IPS-18a (cell line): ENCODE measurements around the gene ZMYND19.
"Not testable (repeated sequence)": the region's sequence is repeated elsewhere in the genome, so short reads cannot be mapped to it uniquely, and the experiment has no call there.

Experiments
- H3K27ac ChIP-seq: one replicate; pipeline ENCODE4 v1.5.1; 2013; ENCODE audit warnings: low read length
- H3K27me3 ChIP-seq: one replicate; pipeline ENCODE4 v1.6.1; 2013; ENCODE audit warnings: mild to moderate bottlenecking, low read length; ENCODE audit not compliant: control insufficient read depth, insufficient read depth
- H3K36me3 ChIP-seq: one replicate; pipeline ENCODE4 v1.6.1; 2013; ENCODE audit warnings: low read depth, low read length; ENCODE audit not compliant: control insufficient read depth
- H3K4me1 ChIP-seq: one replicate; pipeline ENCODE4 v1.6.1; 2013; ENCODE audit warnings: low read depth, low read length; ENCODE audit not compliant: control insufficient read depth
- H3K4me3 ChIP-seq: one replicate; pipeline ENCODE4 v1.5.1; 2013; ENCODE audit warnings: low read length
- H3K9ac ChIP-seq: one replicate; pipeline ENCODE4 v1.6.1; 2013; ENCODE audit warnings: mild to moderate bottlenecking, low read length, moderate library complexity
- H3K9me3 ChIP-seq: one replicate; pipeline ENCODE4 v1.6.1; 2013; ENCODE audit warnings: low read depth, low read length; ENCODE audit not compliant: control insufficient read depth

Gene ZMYND19

GRCh38 chr9:137598943-137599342 lies 8.6 kb upstream of the ZMYND19 start:
- Histone ChIP-seq H3K27ac (no peak overlapping the region), H3K9me3 (no peaks in the 10 kb centered on the region), H3K4me3 (no peak overlapping the region), H3K36me3 (no peaks in the 10 kb centered on the region), H3K4me1 (no peaks in the 10 kb centered on the region), H3K9ac (no peak overlapping the region), H3K27me3 (peaks cover 10% of the 10 kb centered on the region)

DNA sequence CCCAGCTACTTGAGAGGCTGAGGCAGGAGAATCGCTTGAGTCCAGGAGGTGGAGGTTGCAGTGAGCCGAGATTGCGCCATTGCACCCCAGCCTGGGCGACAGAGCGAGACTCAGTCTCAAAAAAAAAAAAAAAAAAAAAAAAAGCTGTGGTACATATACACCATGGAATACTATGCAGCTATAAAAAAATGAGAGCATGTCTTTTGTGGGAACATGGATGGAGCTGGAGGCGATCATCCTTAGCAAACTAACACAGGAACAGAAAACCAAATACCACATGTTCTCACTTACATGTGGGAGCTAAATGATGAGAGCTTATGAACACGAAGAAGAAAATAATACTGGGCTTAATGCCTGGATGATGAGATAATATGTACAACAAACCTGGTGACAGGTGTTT lies 6.3 kb upstream of the ZMYND19 start:
- H3K36me3 ChIP-seq, H3K4me1 ChIP-seq, H3K27me3 ChIP-seq, H3K27ac ChIP-seq, H3K9me3 ChIP-seq, H3K9ac ChIP-seq, H3K4me3 ChIP-seq: not testable (repeated sequence)

GRCh38 chr9:137593176-137593575 lies 2.9 kb upstream of the ZMYND19 start:
- H3K36me3 ChIP-seq = peaks cover 8% of the 10 kb centered on the region
- H3K27me3 ChIP-seq = no peaks in the 10 kb centered on the region
- no peak overlapping the region for H3K9ac ChIP-seq
- no peak overlapping the region for H3K4me3 ChIP-seq
- peaks cover 6% of the 10 kb centered on the region for H3K4me1 ChIP-seq
- no peak overlapping the region for H3K27ac ChIP-seq
- no peaks in the 10 kb centered on the region for H3K9me3 ChIP-seq

GRCh38 chr9:137592767-137593166 lies 2.5 kb upstream of the ZMYND19 start:
- Histone ChIP-seq H3K36me3 (peaks cover 12% of the 10 kb centered on the region), H3K27me3 (no peaks in the 10 kb centered on the region), H3K4me1 (peaks cover 6% of the 10 kb centered on the region), H3K4me3 (no peak overlapping the region), H3K27ac (no peak overlapping the region), H3K9ac (no peak overlapping the region), H3K9me3 (no peaks in the 10 kb centered on the region)

- H3K4me1 ChIP-seq = peaks cover 6% of the 10 kb centered on the region
- peaks cover 36% of the 10 kb centered on the region for H3K36me3 ChIP-seq
- peak overlapping the region; percentile 71 for H3K4me3 ChIP-seq
- no peak overlapping the region for H3K9ac ChIP-seq
- H3K9me3 ChIP-seq = no peaks in the 10 kb centered on the region
- H3K27me3 ChIP-seq = no peaks in the 10 kb centered on the region
- no peak overlapping the region for H3K27ac ChIP-seq
Measured at GRCh38 chr9:137590123-137590468, 216 bp downstream of the ZMYND19 start.

- Histone ChIP-seq H3K27ac (no peak overlapping the region), H3K9ac (peak overlapping the region; percentile 62), H3K9me3 (no peaks in the 10 kb centered on the region), H3K36me3 (peaks cover 36% of the 10 kb centered on the region), H3K4me1 (peaks cover 6% of the 10 kb centered on the region), H3K4me3 (peak overlapping the region; percentile 71), H3K27me3 (no peaks in the 10 kb centered on the region)
Measured at GRCh38 chr9:137589441-137590122, 730 bp downstream of the ZMYND19 start.

GRCh38 chr9:137588891-137589290 lies 1.4 kb downstream of the ZMYND19 start:
- Histone ChIP-seq H3K36me3 (peaks cover 40% of the 10 kb centered on the region), H3K9ac (peak overlapping the region; percentile 62), H3K4me3 (peak overlapping the region; percentile 71), H3K27me3 (no peaks in the 10 kb centered on the region), H3K4me1 (peaks cover 6% of the 10 kb centered on the region), H3K9me3 (no peaks in the 10 kb centered on the region), H3K27ac (no peak overlapping the region)

DNA sequence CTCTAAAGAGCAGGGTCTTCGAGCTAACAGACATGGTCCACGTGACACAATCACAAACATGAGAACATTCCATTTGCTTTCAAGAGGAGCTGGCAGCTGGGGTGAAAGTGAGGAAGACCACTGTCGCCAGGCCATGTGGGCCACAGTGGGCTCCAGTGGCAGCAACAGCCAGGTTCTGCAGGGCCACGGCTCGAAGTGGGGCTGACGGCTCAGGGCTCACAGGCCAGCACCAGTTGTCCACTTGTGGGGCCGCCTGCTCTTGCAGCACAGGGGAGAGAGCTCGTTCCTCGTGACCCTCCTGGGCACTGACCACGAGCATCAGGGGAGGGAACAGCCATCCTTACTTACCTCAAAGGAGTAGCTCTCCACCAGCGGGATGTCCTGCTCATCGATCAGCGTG lies 2.0 kb downstream of the ZMYND19 start:
- peaks cover 40% of the 10 kb centered on the region for H3K36me3 ChIP-seq
- H3K9ac ChIP-seq = no peak overlapping the region
- no peaks in the 10 kb centered on the region for H3K9me3 ChIP-seq
- no peak overlapping the region for H3K4me3 ChIP-seq
- H3K4me1 ChIP-seq = peaks cover 6% of the 10 kb centered on the region
- H3K27me3 ChIP-seq = no peaks in the 10 kb centered on the region
- no peak overlapping the region for H3K27ac ChIP-seq

DNA sequence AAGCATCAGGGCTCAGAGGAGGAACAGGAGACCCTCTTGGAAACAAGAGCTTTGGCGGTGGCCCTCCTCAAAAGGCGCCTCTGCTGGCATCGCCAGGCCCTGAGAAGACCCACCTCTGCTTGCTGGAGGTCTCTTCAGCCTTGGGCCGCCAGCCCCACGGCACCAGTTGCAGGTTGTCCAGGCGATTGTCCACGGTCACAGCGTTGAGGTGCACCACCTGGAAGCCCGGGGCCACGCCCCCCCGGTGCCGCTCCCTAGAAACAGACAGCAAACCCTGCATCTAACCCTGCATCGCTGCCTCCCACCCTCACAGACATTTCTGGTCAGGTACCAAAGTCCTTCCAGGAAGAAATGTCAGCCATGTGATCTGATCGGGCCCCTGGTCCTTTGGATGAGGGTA lies 3.5 kb downstream of the ZMYND19 start:
- Histone ChIP-seq H3K9me3 (no peaks in the 10 kb centered on the region), H3K27me3 (no peaks in the 10 kb centered on the region), H3K4me3 (no peak overlapping the region), H3K9ac (no peak overlapping the region), H3K36me3 (peaks cover 49% of the 10 kb centered on the region), H3K27ac (no peak overlapping the region), H3K4me1 (peaks cover 6% of the 10 kb centered on the region)

DNA sequence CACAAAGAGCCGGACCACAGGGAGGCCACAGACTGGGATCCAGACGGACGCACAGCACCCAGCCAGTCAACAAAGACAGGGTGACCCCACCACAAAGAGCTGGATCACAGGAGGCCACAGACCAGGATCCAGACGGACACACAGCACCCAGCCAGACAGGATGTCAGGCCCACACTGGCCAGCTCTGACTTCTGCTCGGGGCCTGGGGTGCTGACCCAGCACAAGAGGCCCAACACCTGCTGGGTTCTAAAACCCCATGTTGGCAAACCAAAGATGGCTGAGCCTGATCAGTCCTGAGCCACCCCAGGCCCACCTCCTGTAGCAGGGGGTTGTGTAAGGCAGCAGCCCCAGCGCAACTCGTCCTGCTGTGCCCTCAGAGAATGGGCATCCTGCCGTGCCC lies 6.4 kb downstream of the ZMYND19 start:
- Histone ChIP-seq H3K4me3 (no peak overlapping the region), H3K27me3 (no peaks in the 10 kb centered on the region), H3K9ac (no peak overlapping the region), H3K36me3 (peaks cover 56% of the 10 kb centered on the region), H3K9me3 (no peaks in the 10 kb centered on the region), H3K4me1 (peaks cover 1% of the 10 kb centered on the region), H3K27ac (no peak overlapping the region)

DNA sequence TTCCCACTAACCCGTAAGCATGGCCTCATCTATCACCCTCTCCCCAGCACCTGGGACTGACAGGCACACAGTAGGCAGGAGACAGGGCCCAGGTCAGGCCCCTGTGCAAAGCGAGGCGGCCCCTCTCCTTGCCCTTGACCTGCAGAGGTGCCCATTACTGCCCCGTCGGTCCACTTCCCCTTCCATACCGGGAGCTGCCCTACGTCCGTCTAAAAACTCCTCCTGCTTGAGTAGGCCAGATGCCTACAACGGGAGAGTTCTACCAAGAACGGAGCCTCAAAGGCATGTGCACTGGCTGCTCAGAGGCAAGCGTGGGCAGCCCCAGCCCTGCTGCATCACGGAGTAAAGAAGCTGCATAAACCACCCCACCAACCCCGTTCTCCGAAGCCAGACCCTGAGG lies 7.0 kb downstream of the ZMYND19 start:
- Histone ChIP-seq H3K9ac (no peak overlapping the region), H3K4me3 (no peak overlapping the region), H3K27me3 (no peaks in the 10 kb centered on the region), H3K36me3 (peaks cover 50% of the 10 kb centered on the region), H3K27ac (no peak overlapping the region), H3K4me1 (no peaks in the 10 kb centered on the region), H3K9me3 (no peaks in the 10 kb centered on the region)

DNA sequence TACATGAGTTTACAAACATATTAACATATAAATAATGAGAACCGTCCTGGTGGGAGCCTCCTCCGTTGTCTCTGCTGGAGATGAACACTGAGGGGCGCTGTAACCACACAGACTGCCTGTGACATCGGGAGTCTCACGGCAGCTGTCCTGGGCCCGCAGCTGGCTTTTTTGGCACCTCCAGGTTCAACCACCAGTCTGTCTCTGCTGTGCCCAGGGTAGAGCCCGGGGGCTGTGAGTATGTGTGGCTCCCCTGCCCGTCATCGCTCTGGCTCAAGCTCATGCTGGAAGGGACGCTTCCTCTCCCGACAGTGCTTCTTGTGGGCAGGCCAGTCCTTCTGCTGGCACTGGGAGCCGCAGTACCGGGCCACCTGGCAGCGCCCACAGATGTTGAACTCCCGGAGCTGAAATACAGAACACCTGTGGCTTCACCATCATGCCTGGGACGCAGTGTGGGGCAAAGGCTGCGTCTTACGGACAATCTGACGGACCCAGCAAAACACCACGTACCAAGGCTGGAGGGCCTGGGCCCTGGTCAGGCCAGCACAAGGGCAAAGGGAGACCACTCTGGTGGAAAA lies 7.9 kb downstream of the ZMYND19 start:
- Histone ChIP-seq H3K9ac (no peak overlapping the region), H3K27me3 (no peaks in the 10 kb centered on the region), H3K9me3 (no peaks in the 10 kb centered on the region), H3K36me3 (peaks cover 41% of the 10 kb centered on the region), H3K4me3 (no peak overlapping the region), H3K27ac (no peak overlapping the region), H3K4me1 (peaks cover 5% of the 10 kb centered on the region)
